Lung (tissue), 12 donors: ENCODE measurements around the gene AXDND1. TPM values are rescaled to one million over a fixed set of nuclear protein-coding genes. Genes with fewer than 3 reads are reported as not detected.

ENCODE experiments used
- ATAC-seq: fragments of 200-7000 bp; cut with Tn5 transposase; one replicate; pipeline ENCODE4 v1.9.1; 2020; ENCODE audit warnings: moderate number of reproducible peaks; ENCODE audit not compliant: insufficient read depth, low FRiP score
- DNase-seq, 3 donors: peaks; one replicate each; pipeline ENCODE4 v3.0.0-alpha.2; 2013 to 2017
- H3K27ac ChIP-seq, 2 donors: one replicate each; pipeline ENCODE4 v1.5.1; 2013; ENCODE audit warnings: mild to moderate bottlenecking in 2 of 2, moderate library complexity in 2 of 2, control low read depth in 1 of 2, inconsistent platforms in 1 of 2, low read depth in 1 of 2, low read length in 1 of 2
- H3K27me3 ChIP-seq, 3 donors: one replicate each; pipeline ENCODE4 v1.5.1; 2013; ENCODE audit warnings: low read length in 2 of 3; ENCODE audit not compliant: control insufficient read depth in 3 of 3, insufficient read depth in 3 of 3
- H3K36me3 ChIP-seq, 4 donors: one replicate each; pipeline ENCODE4 v1.5.1; 2013; ENCODE audit warnings: low read length in 4 of 4, mild to moderate bottlenecking in 1 of 4, moderate library complexity in 1 of 4; ENCODE audit not compliant: control insufficient read depth in 4 of 4, insufficient read depth in 4 of 4
- H3K4me1 ChIP-seq, 5 donors: one replicate each; pipeline ENCODE4 v1.5.1; 2013; ENCODE audit warnings: low read length in 5 of 5, mild to moderate bottlenecking in 2 of 5, moderate library complexity in 1 of 5; ENCODE audit not compliant: control insufficient read depth in 5 of 5, insufficient read depth in 5 of 5
- H3K4me3 ChIP-seq: one replicate; pipeline ENCODE4 v1.5.1; 2013; ENCODE audit warnings: mild to moderate bottlenecking, control low read depth, moderate library complexity
- H3K9ac ChIP-seq, 2 donors: one replicate each; pipeline ENCODE4 v1.5.1; 2013; ENCODE audit warnings: low read length in 2 of 2, control low read depth in 1 of 2; ENCODE audit not compliant: insufficient read depth in 1 of 2
- H3K9me3 ChIP-seq, 4 donors: one replicate each; pipeline ENCODE4 v1.5.1; 2013; ENCODE audit warnings: low read length in 3 of 4, mild to moderate bottlenecking in 1 of 4, moderate library complexity in 1 of 4; ENCODE audit not compliant: control insufficient read depth in 4 of 4, insufficient read depth in 3 of 4
- CTCF ChIP-seq: IDR thresholded peaks from 2 replicates; pipeline ENCODE4 v1.5.1; 2012; ENCODE audit warnings: mild to moderate bottlenecking; ENCODE audit errors: control extremely low read depth, extremely low read depth
- WGBS, 2 donors: extraction: QIAGEN DNeasy Blood & Tissue Kit; methylation state at CpG; one replicate each; pipeline ENCODE4 v1.1.7; 2013; 5-methylcytosine and 5-hydroxymethylcytosine counted together
- polyA plus RNA-seq, 2 donors: library from polyadenylated mRNA; stranded (reverse); fragments of 200-250 nt; gene quantifications; one replicate each; pipeline ENCODE4 v1.2.1, GENCODE V29; 2013
- total RNA-seq, 2 donors: library from RNA; depleted of rRNA in 1 of 2; stranded (reverse); fragments of >200 nt in 1 of 2; gene quantifications; one replicate each; pipeline ENCODE4 v1.2.1, GENCODE V29; 2014 to 2021
- donor health status: control.
- donor health status: control.
- donor health status: Bipolar disorder and iron deficiency.
- donor health status: healthy.
- donor health status: DM: yes; HTN: yes; CAD: no.

The AXDND1 gene
- total and polyA plus RNA-seq, 4 donors: 0.10 to 2.7 (median 0.42) TPM

GRCh38 chr1:179493323-179493722 lies 127.6 kb downstream of the AXDND1 start:
- no peaks in the 10 kb centered on the region for H3K9me3 ChIP-seq
- 72 to 78% methylated on average over 2 of the region's 2 CpGs for WGBS, 2 donors
- ATAC-seq: no peak
- no peak for DNase-seq
- no peaks in the 10 kb centered on the region for H3K36me3 ChIP-seq
- H3K4me1 ChIP-seq: no peaks in the 10 kb centered on the region
- H3K4me3 ChIP-seq: no peak overlapping the region
- no peak overlapping the region for H3K27ac ChIP-seq
- TF ChIP-seq CTCF: no peak
- H3K27me3 ChIP-seq: no peaks in the 10 kb centered on the region
- no peak overlapping the region for H3K9ac ChIP-seq

DNA sequence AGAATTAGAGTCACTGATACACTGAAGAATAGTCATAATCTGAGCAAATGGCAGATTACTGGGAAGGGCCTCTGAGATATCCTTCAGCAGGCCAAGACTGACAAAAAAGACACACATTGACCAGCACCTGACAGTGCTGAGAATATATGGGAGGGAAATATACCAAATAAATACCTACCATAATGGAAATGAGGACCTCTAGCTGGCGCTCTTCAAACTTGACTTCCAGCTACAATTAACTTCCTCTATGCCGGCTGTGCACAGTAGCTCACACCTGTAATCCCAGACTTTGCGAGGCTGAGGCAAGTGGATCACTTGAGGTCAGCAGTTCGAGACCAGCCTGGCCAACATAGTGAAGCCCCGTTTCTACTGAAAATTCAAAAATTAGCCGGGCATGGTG lies 140.4 kb downstream of the AXDND1 start:
- DNase-seq (no peak), ATAC-seq (no peak)
- Histone ChIP-seq H3K9ac (no peak overlapping the region), H3K4me1 (no peaks in the 10 kb centered on the region), H3K9me3 (no peaks in the 10 kb centered on the region), H3K36me3 (no peaks in the 10 kb centered on the region), H3K27me3 (no peaks in the 10 kb centered on the region), H3K4me3 (no peak overlapping the region), H3K27ac (no peak overlapping the region)
- 90% methylated on average over 6 of the region's 6 CpGs for WGBS, 2 donors
- TF ChIP-seq CTCF: no peak

DNA sequence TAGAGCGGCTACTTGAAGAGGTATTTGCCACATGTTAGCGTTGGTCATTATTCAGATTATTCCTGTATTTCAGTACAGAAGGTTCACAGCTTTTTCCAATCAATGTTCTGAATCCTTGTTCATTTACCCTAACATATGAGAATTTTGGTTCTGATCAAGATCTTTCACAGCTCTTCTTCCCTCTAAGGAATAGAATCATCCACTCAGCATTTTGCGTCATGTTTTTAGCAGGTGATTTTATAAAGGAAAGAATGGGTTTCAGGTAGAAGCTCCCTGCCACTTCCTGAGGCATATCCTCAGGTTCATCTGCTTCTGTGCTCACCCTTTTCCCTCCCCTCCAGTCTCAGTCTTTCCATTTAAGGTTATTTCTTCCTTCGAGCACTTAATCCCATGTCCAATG lies 143.6 kb downstream of the AXDND1 start:
- no peak for ATAC-seq

More for the DNA sequence above, 143.6 kb downstream of the AXDND1 start:
- 73 to 86% methylated on average over 4 of the region's 4 CpGs for WGBS, 2 donors
- Histone ChIP-seq H3K9me3 (peaks cover 0 to 4% (median 0%) of the 10 kb centered on the region in 4 donors), H3K4me1 (no peaks in the 10 kb centered on the region), H3K4me3 (no peak overlapping the region), H3K27me3 (no peaks in the 10 kb centered on the region), H3K36me3 (no peaks in the 10 kb centered on the region), H3K9ac (no peak overlapping the region), H3K27ac (no peak overlapping the region)
- TF ChIP-seq CTCF: no peak
- DNase-seq: no peak
